SU-DHL-6 (cell line): Measurements from ENCODE around the gene NCAM2.

Experiments used
- H2AFZ ChIP-seq: fragments of 200-600 bp; sonication (generic); 2 replicates; pipeline ENCODE4 v1.6.1; 2014; ENCODE audit warnings: low read depth, mild to moderate bottlenecking, moderate library complexity, mixed read lengths, antibody characterized with exemption, low read length; ENCODE audit not compliant: severe bottlenecking
- H3F3A ChIP-seq: fragments of 200-600 bp; shearing (Covaris generic); 2 replicates; pipeline ENCODE4 v1.6.0; 2016; ENCODE audit warnings: antibody characterized with exemption, mild to moderate bottlenecking; ENCODE audit not compliant: insufficient read depth
- H3K27ac ChIP-seq: fragments of 200-600 bp; sonication (generic); 2 replicates; pipeline ENCODE4 v1.5.1; 2016; ENCODE audit warnings: low read depth, mild to moderate bottlenecking, low read length, moderate library complexity, mixed read lengths
- H3K27me3 ChIP-seq: fragments of 200-600 bp; sonication (generic), shearing (Covaris generic); 2 replicates; pipeline ENCODE4 v1.6.0; 2014; ENCODE audit warnings: mild to moderate bottlenecking, low read length
- H3K36me3 ChIP-seq: fragments of 200-600 bp; sonication (generic); 2 replicates; pipeline ENCODE4 v1.6.1; 2014; ENCODE audit warnings: mild to moderate bottlenecking, low read length, mixed read lengths
- H3K4me2 ChIP-seq: fragments of 300-600, 200-600 bp; shearing (Covaris generic), sonication (generic); 2 replicates; pipeline ENCODE4 v1.6.0; 2014; ENCODE audit warnings: low read length, low read depth, mild to moderate bottlenecking; ENCODE audit not compliant: poor library complexity, severe bottlenecking
- H3K4me3 ChIP-seq: fragments of 200-600 bp; sonication (generic); 2 replicates; pipeline ENCODE4 v1.5.1; 2014; ENCODE audit warnings: antibody characterized with exemption, low read length, mild to moderate bottlenecking, mixed read lengths; ENCODE audit not compliant: insufficient read depth, poor library complexity, severe bottlenecking
- H3K79me2 ChIP-seq: fragments of 200-600 bp; sonication (generic); 2 replicates; pipeline ENCODE4 v1.6.1; 2014; ENCODE audit warnings: mild to moderate bottlenecking, low read length, moderate library complexity; ENCODE audit not compliant: insufficient read depth
- H3K9ac ChIP-seq: fragments of 200-600 bp; sonication (generic); 2 replicates; pipeline ENCODE4 v1.7.0; 2014; ENCODE audit warnings: mild to moderate bottlenecking, low read length
- H3K9me2 ChIP-seq: fragments of 200-600 bp; sonication (generic); replicated peaks from 2 replicates; pipeline ENCODE4 v1.6.1; 2014; ENCODE audit warnings: low read length; ENCODE audit not compliant: insufficient read depth
- H3K9me3 ChIP-seq: fragments of 200-600 bp; sonication (generic); 2 replicates; pipeline ENCODE4 v1.6.1; 2014; ENCODE audit warnings: low read length, mixed read lengths; ENCODE audit not compliant: insufficient read depth
- H4K20me1 ChIP-seq: fragments of 200-600 bp; sonication (generic); 2 replicates; pipeline ENCODE4 v1.6.1; 2014; ENCODE audit warnings: low read depth, mild to moderate bottlenecking, antibody characterized with exemption, low read length, moderate library complexity, mixed read lengths
- EZH2phosphoT487 ChIP-seq: fragments of 200-600 bp; sonication (generic), shearing (Covaris generic); conservative IDR thresholded peaks from 2 replicates; pipeline ENCODE4 v1.6.1; 2018; ENCODE audit warnings: mild to moderate bottlenecking, antibody characterized with exemption, low read length, moderate library complexity, mixed read lengths
- TF ChIP-seq, protein P1 (sequence below): fragments of 200-600 bp; sonication (generic); IDR thresholded peaks from one replicate; pipeline ENCODE4 v1.5.1; 2017; ENCODE audit warnings: antibody characterized with exemption, mild to moderate bottlenecking, low read length, moderate library complexity; ENCODE audit not compliant: insufficient read depth, poor library complexity, severe bottlenecking

Gene NCAM2

DNA sequence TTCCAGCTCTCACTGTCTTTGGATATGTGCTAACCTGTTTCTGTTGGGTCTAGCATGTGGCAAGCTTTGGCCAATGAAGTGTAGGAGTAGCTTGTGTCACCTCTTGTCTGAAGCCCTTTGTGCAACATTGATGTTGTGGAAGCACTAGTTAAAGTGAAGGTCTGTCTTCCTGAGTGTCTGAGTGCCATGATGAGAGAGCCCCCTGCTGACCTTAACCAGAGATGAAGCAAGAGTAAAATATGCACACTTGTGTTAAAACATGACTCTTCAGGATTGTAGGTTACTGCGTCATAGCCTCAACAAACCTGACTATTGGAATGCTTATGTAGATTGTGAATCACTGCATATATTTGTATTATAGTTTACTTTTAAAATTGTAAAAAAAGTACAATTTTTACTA, 103.7 kb downstream of the NCAM2 start:
- Histone ChIP-seq H3K4me3 (no peak overlapping the region), H3K79me2 (no peaks in the 10 kb centered on the region), H3K9ac (no peak overlapping the region), H3K4me2 (no peak overlapping the region), H3F3A (no peaks in the 10 kb centered on the region), H3K36me3 (no peaks in the 10 kb centered on the region), H3K27ac (no peak overlapping the region), H2AFZ (peak overlapping the region; percentile 63), H3K9me2 (no peaks in the 10 kb centered on the region), H3K9me3 (no peaks in the 10 kb centered on the region), H4K20me1 (no peaks in the 10 kb centered on the region), H3K27me3 (no peaks in the 10 kb centered on the region)
- no peak for TF ChIP-seq EZH2phosphoT487
- TF ChIP-seq, protein P1, sequence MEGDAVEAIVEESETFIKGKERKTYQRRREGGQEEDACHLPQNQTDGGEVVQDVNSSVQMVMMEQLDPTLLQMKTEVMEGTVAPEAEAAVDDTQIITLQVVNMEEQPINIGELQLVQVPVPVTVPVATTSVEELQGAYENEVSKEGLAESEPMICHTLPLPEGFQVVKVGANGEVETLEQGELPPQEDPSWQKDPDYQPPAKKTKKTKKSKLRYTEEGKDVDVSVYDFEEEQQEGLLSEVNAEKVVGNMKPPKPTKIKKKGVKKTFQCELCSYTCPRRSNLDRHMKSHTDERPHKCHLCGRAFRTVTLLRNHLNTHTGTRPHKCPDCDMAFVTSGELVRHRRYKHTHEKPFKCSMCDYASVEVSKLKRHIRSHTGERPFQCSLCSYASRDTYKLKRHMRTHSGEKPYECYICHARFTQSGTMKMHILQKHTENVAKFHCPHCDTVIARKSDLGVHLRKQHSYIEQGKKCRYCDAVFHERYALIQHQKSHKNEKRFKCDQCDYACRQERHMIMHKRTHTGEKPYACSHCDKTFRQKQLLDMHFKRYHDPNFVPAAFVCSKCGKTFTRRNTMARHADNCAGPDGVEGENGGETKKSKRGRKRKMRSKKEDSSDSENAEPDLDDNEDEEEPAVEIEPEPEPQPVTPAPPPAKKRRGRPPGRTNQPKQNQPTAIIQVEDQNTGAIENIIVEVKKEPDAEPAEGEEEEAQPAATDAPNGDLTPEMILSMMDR: peak; percentile 34

GRCh38 chr21:21102896-21103295, 104.7 kb downstream of the NCAM2 start:
- TF ChIP-seq, protein P1: no peak
- TF ChIP-seq EZH2phosphoT487: no peak
- H4K20me1 ChIP-seq: no peaks in the 10 kb centered on the region
- no peak overlapping the region for H3K4me2 ChIP-seq
- no peaks in the 10 kb centered on the region for H3F3A ChIP-seq
- H3K27ac ChIP-seq: no peak overlapping the region
- no peaks in the 10 kb centered on the region for H3K27me3 ChIP-seq
- no peaks in the 10 kb centered on the region for H3K9me2 ChIP-seq
- no peak overlapping the region for H3K9ac ChIP-seq
- no peaks in the 10 kb centered on the region for H3K79me2 ChIP-seq
- no peak overlapping the region for H2AFZ ChIP-seq
- H3K9me3 ChIP-seq: no peaks in the 10 kb centered on the region
- no peaks in the 10 kb centered on the region for H3K36me3 ChIP-seq
- H3K4me3 ChIP-seq: no peak overlapping the region

GRCh38 chr21:21103692-21104091, 105.5 kb downstream of the NCAM2 start:
- no peak overlapping the region for H3K4me3 ChIP-seq

More at GRCh38 chr21:21103692-21104091, 105.5 kb downstream of the NCAM2 start:
- H3K36me3 ChIP-seq: no peaks in the 10 kb centered on the region
- no peaks in the 10 kb centered on the region for H4K20me1 ChIP-seq
- H3K9me3 ChIP-seq: no peaks in the 10 kb centered on the region
- H3K27ac ChIP-seq: no peak overlapping the region
- H3K79me2 ChIP-seq: no peaks in the 10 kb centered on the region
- H2AFZ ChIP-seq: peak overlapping the region; percentile 53
- no peaks in the 10 kb centered on the region for H3K27me3 ChIP-seq
- no peak overlapping the region for H3K4me2 ChIP-seq
- H3K9me2 ChIP-seq: no peaks in the 10 kb centered on the region
- no peaks in the 10 kb centered on the region for H3F3A ChIP-seq
- no peak for TF ChIP-seq EZH2phosphoT487
- TF ChIP-seq, protein P1: no peak
- no peak overlapping the region for H3K9ac ChIP-seq
